T-cell (primary cell): ENCODE measurements around the gene DCLK3. TPM values are rescaled to one million over a fixed set of nuclear protein-coding genes. Genes with fewer than 3 reads are reported as not detected.

Source experiments
- ATAC-seq, 4 experiments: fragments of 200-7000 bp in 3 of 4; fragments of 150-1000 bp in 1 of 4; cut with Tn5 transposase; replicated peaks in 1 of 4; 1 replicate in 3 of 4; 2 replicates in 1 of 4; pipeline ENCODE4 v1.10.0; 2021; ENCODE audit warnings: moderate library complexity in 3 of 4, mild to moderate bottlenecking in 2 of 4, moderate number of reproducible peaks in 1 of 4
- CTCF ChIA-PET, 2 donors: fragments of 300-600 bp; sonication (Branson Sonifier 250); formaldehyde crosslinking; loops; one replicate each; lab custom pipeline; 2022; ENCODE audit warnings: antibody characterized with exemption in 2 of 2; lab: Charles Lee
- POLR2A ChIA-PET, 2 donors: fragments of 300-600 bp; sonication (Branson Sonifier 250); formaldehyde crosslinking; loops; one replicate each; lab custom pipeline; 2022; ENCODE audit warnings: antibody characterized with exemption in 2 of 2; lab: Charles Lee
- DNase-seq, 35 experiments: peaks; one replicate each; pipeline versions ENCODE4 v3.0.0 to v3.0.0-alpha.2; 2013 to 2023
- H3K27ac ChIP-seq: one replicate; pipeline ENCODE4 v1.5.1; 2013; ENCODE audit warnings: low read length
- H3K27me3 ChIP-seq, 2 experiments: replicated peaks in 1 of 2; 1 replicate in 1 of 2; 2 replicates in 1 of 2; pipeline versions ENCODE4 v1.6.1 to v1.7.0; 2013; ENCODE audit warnings: low read length in 1 of 2, mixed read lengths in 1 of 2; ENCODE audit not compliant: control insufficient read depth in 2 of 2, insufficient read depth in 2 of 2; ENCODE audit errors: extremely low read depth in 1 of 2
- H3K36me3 ChIP-seq, 2 donors: 1 replicate in 1 of 2; 2 replicates in 1 of 2; pipeline versions ENCODE4 v1.6.1 to v1.7.0; 2013; ENCODE audit warnings: low read length in 1 of 2; ENCODE audit not compliant: control insufficient read depth in 2 of 2, insufficient read depth in 1 of 2; ENCODE audit errors: extremely low read depth in 1 of 2
- H3K4me1 ChIP-seq, 2 experiments: 1 replicate in 1 of 2; 2 replicates in 1 of 2; pipeline versions ENCODE4 v1.6.1 to v1.7.0; 2013; ENCODE audit warnings: low read length in 2 of 2, mixed read lengths in 1 of 2; ENCODE audit not compliant: insufficient read depth in 2 of 2, control insufficient read depth in 1 of 2; ENCODE audit errors: extremely low read depth in 1 of 2
- H3K4me3 ChIP-seq, 2 donors: 1 replicate in 1 of 2; 2 replicates in 1 of 2; pipeline versions ENCODE4 v1.5.1 to v1.7.0; 2013; ENCODE audit warnings: mild to moderate bottlenecking in 2 of 2, low read length in 1 of 2, moderate library complexity in 1 of 2; ENCODE audit not compliant: control insufficient read depth in 1 of 2; ENCODE audit errors: extremely low read depth in 1 of 2
- H3K9me3 ChIP-seq: 2 replicates; pipeline ENCODE4 v1.7.0; 2013
- H3K27ac Mint-ChIP-seq, 2 donors: one replicate each; pipeline ENCODE4 v1.8.0; 2020 to 2021; ENCODE audit warnings: mild to moderate bottlenecking in 2 of 2, mixed read lengths in 2 of 2
- H3K27me3 Mint-ChIP-seq, 2 donors: one replicate each; pipeline ENCODE4 v1.8.0; 2021 to 2022; ENCODE audit warnings: mixed read lengths in 2 of 2
- H3K36me3 Mint-ChIP-seq: one replicate; pipeline ENCODE4 v1.8.0; 2021; ENCODE audit warnings: mixed read lengths
- H3K4me1 Mint-ChIP-seq, 3 donors: one replicate each; pipeline ENCODE4 v1.8.0; 2020 to 2022; ENCODE audit warnings: mixed read lengths in 3 of 3, mild to moderate bottlenecking in 1 of 3
- H3K4me3 Mint-ChIP-seq, 3 donors: one replicate each; pipeline ENCODE4 v1.8.0; 2020 to 2022; ENCODE audit warnings: mild to moderate bottlenecking in 3 of 3, mixed read lengths in 3 of 3, moderate library complexity in 3 of 3
- H3K9me3 Mint-ChIP-seq, 3 donors: one replicate each; pipeline ENCODE4 v1.8.0; 2020 to 2022; ENCODE audit warnings: mixed read lengths in 3 of 3
- WGBS: methylation state at CpG from one replicate; pipeline ENCODE4 v1.1.5; 2013; ENCODE audit warnings: missing lambda C conversion rate; ENCODE audit not compliant: insufficient coverage; 5-methylcytosine and 5-hydroxymethylcytosine counted together
- total RNA-seq, 35 experiments: library from RNA in 6 of 35; stranded (reverse) in 6 of 35; fragments of 120-200 nt in 1 of 35; gene quantifications; one replicate each; pipeline versions ENCODE4 v1.2.1 to v1.2.4 and lab custom pipeline; 2013 to 2026

Gene DCLK3
- total RNA-seq, 5 donors from 2014 or later (not counting 1 experiment from before 2014, with no cell fraction given), result not detected

- CTCF ChIA-PET, result no interaction called here
- H3K27ac Mint-ChIP-seq, result no peak overlapping the region
- WGBS, result 100% methylated on average over 1 of the region's 5 CpGs
Observed at GRCh38 chr3:36803091-36803791, 38.9 kb upstream of the DCLK3 start.

GRCh38 chr3:36800533-36801116, 36.3 kb upstream of the DCLK3 start:
- CTCF ChIA-PET, result no interaction called here
- Histone ChIP-seq H3K27me3 (peaks cover 0 to 12% of the 10 kb centered on the region in 2 experiments), H3K9me3 (peaks cover 2% of the 10 kb centered on the region), H3K27ac (no peak overlapping the region), H3K4me1 (no peaks in the 10 kb centered on the region), H3K4me3 (no peak overlapping the region), H3K36me3 (no peaks in the 10 kb centered on the region)
- H3K4me3 Mint-ChIP-seq, result no peak overlapping the region
- no peaks in the 10 kb centered on the region for H3K4me1 Mint-ChIP-seq
- POLR2A ChIA-PET, result no interaction called here
- peaks cover 0 to 1% (median 0%) of the 10 kb centered on the region in 3 donors for H3K9me3 Mint-ChIP-seq
- no peak for ATAC-seq
- WGBS, result 69% methylated on average over 3 of the region's 3 CpGs
- H3K27me3 Mint-ChIP-seq, result peaks cover 17 to 18% of the 10 kb centered on the region in 2 donors
- H3K36me3 Mint-ChIP-seq, result no peaks in the 10 kb centered on the region
- no peak overlapping the region for H3K27ac Mint-ChIP-seq
- no peak for DNase-seq

More at GRCh38 chr3:36803091-36803791, 38.9 kb upstream of the DCLK3 start:
- Histone ChIP-seq H3K27ac (no peak overlapping the region), H3K36me3 (no peaks in the 10 kb centered on the region), H3K4me3 (no peak overlapping the region), H3K27me3 (peaks cover 0 to 12% of the 10 kb centered on the region in 2 experiments), H3K4me1 (no peaks in the 10 kb centered on the region), H3K9me3 (peaks cover 2% of the 10 kb centered on the region)
- H3K4me1 Mint-ChIP-seq, result no peaks in the 10 kb centered on the region
- DNase-seq (no peak), ATAC-seq (no peak)
- peaks cover 20 to 24% of the 10 kb centered on the region in 2 donors for H3K27me3 Mint-ChIP-seq
- peaks cover 0 to 12% (median 9%) of the 10 kb centered on the region in 3 donors for H3K9me3 Mint-ChIP-seq
- no peak overlapping the region for H3K4me3 Mint-ChIP-seq
- POLR2A ChIA-PET, result interaction anchor here (0.5 to 0.6 kb wide), 2 partner anchors 9 to 177 kb away, joined by 4 read pairs; no protein-coding TSS in a partner anchor
- peaks cover 7% of the 10 kb centered on the region for H3K36me3 Mint-ChIP-seq

GRCh38 chr3:36796881-36797280, 32.5 kb upstream of the DCLK3 start:
- Mint-ChIP-seq H3K4me1 (no peaks in the 10 kb centered on the region), H3K27me3 (peaks cover 17 to 18% of the 10 kb centered on the region in 2 donors), H3K9me3 (no peaks in the 10 kb centered on the region), H3K36me3 (no peaks in the 10 kb centered on the region), H3K27ac (no peak overlapping the region), H3K4me3 (no peak overlapping the region)
- ChIA-PET CTCF (no interaction called here), POLR2A (no interaction called here)
- no peaks in the 10 kb centered on the region for H3K36me3 ChIP-seq
- H3K27me3 ChIP-seq, result no peaks in the 10 kb centered on the region
- ATAC-seq (no peak), DNase-seq (no peak)
- no peak overlapping the region for H3K27ac ChIP-seq
- no peaks in the 10 kb centered on the region for H3K9me3 ChIP-seq
- no peaks in the 10 kb centered on the region for H3K4me1 ChIP-seq
- H3K4me3 ChIP-seq, result no peak overlapping the region

- H3K27ac Mint-ChIP-seq, result no peak overlapping the region
- WGBS, result no CpG with 5 or more reads among the region's 2 CpGs
- peaks cover 11 to 15% of the 10 kb centered on the region in 2 donors for H3K27me3 Mint-ChIP-seq
- POLR2A ChIA-PET, result no interaction called here
- H3K9me3 Mint-ChIP-seq, result no peaks in the 10 kb centered on the region
- DNase-seq, result no peak
- no peak overlapping the region for H3K4me3 ChIP-seq
- H3K36me3 ChIP-seq, result no peaks in the 10 kb centered on the region
- no peaks in the 10 kb centered on the region for H3K4me1 ChIP-seq
- no peaks in the 10 kb centered on the region for H3K36me3 Mint-ChIP-seq
- no peak overlapping the region for H3K4me3 Mint-ChIP-seq
- CTCF ChIA-PET, result no interaction called here
- H3K4me1 Mint-ChIP-seq, result no peaks in the 10 kb centered on the region
- ATAC-seq, result no peak
- no peaks in the 10 kb centered on the region for H3K27me3 ChIP-seq
- H3K27ac ChIP-seq, result no peak overlapping the region
- no peaks in the 10 kb centered on the region for H3K9me3 ChIP-seq
Observed at GRCh38 chr3:36796161-36796560, 31.8 kb upstream of the DCLK3 start.

- Mint-ChIP-seq H3K27me3 (peaks cover 13% of the 10 kb centered on the region in 2 donors), H3K36me3 (no peaks in the 10 kb centered on the region), H3K27ac (no peak overlapping the region), H3K4me1 (no peaks in the 10 kb centered on the region), H3K4me3 (no peak overlapping the region), H3K9me3 (no peaks in the 10 kb centered on the region)
- H3K9me3 ChIP-seq, result no peaks in the 10 kb centered on the region
- no peaks in the 10 kb centered on the region for H3K36me3 ChIP-seq
- no peak overlapping the region for H3K27ac ChIP-seq
- no peaks in the 10 kb centered on the region for H3K27me3 ChIP-seq
- ATAC-seq (no peak), DNase-seq (no peak)
- CTCF ChIA-PET, result no interaction called here
- H3K4me1 ChIP-seq, result no peaks in the 10 kb centered on the region
- H3K4me3 ChIP-seq, result no peak overlapping the region
- 88% methylated on average over 1 of the region's 1 CpG for WGBS
- POLR2A ChIA-PET, result no interaction called here
Observed at GRCh38 chr3:36795622-36796021, 31.3 kb upstream of the DCLK3 start.

GRCh38 chr3:36792342-36792741, 28.0 kb upstream of the DCLK3 start:
- Mint-ChIP-seq H3K27me3 (peaks cover 7 to 14% of the 10 kb centered on the region in 2 donors), H3K27ac (no peak overlapping the region), H3K4me3 (no peak overlapping the region), H3K4me1 (no peaks in the 10 kb centered on the region), H3K9me3 (no peaks in the 10 kb centered on the region), H3K36me3 (no peaks in the 10 kb centered on the region)
- no peak overlapping the region for H3K27ac ChIP-seq
- no peaks in the 10 kb centered on the region for H3K4me1 ChIP-seq
- peak in 2 of 35 experiments; percentile 4 to 31 for DNase-seq
- ChIA-PET CTCF (interaction anchor here in 1 of 2 donors (0.7 to 1.1 kb wide), 2 partner anchors 166 to 454 kb away, joined by 3 to 4 read pairs; no protein-coding TSS in a partner anchor), POLR2A (no interaction called here)
- H3K9me3 ChIP-seq, result no peaks in the 10 kb centered on the region
- H3K36me3 ChIP-seq, result no peaks in the 10 kb centered on the region
- no peak overlapping the region for H3K4me3 ChIP-seq
- peaks cover 0 to 4% of the 10 kb centered on the region in 2 experiments for H3K27me3 ChIP-seq
- no peak for ATAC-seq
- no CpG with 5 or more reads among the region's 4 CpGs for WGBS
